ENCODE data around the gene ZNF592.

DNA sequence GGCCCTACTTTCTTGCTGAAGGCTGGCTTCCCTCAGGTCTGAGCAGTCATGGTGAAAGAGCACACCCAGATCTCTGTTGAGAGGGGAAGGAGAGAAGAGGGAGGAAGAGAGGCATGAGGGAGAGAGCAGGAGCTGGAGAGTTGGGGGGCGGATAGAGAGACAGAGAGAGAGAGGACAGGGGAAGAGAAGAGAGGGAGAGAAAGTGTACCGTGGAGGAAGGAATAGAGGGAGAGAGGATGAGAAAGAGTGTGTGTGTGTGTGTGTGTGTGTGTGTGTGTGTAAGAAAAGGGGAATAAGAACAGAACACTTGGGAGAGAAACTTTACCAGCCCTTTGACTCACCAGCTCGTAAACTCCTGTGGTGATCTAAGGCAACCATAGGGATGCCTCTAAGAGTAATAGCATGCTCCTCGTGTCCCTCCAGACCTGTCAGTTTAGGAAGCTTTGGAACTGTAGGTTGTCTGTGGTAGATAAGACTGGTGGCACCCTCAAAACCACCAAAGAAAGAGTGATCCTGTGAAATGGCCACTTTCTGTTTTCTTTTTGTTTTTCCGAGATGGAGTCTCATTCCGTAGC is 18.2 kb downstream of the ZNF592 start:
- TF ChIP-seq POLR2AphosphoS5 (IDR thresholded peaks at IDR 0.05): no peak
- TF ChIP-seq, protein P1, sequence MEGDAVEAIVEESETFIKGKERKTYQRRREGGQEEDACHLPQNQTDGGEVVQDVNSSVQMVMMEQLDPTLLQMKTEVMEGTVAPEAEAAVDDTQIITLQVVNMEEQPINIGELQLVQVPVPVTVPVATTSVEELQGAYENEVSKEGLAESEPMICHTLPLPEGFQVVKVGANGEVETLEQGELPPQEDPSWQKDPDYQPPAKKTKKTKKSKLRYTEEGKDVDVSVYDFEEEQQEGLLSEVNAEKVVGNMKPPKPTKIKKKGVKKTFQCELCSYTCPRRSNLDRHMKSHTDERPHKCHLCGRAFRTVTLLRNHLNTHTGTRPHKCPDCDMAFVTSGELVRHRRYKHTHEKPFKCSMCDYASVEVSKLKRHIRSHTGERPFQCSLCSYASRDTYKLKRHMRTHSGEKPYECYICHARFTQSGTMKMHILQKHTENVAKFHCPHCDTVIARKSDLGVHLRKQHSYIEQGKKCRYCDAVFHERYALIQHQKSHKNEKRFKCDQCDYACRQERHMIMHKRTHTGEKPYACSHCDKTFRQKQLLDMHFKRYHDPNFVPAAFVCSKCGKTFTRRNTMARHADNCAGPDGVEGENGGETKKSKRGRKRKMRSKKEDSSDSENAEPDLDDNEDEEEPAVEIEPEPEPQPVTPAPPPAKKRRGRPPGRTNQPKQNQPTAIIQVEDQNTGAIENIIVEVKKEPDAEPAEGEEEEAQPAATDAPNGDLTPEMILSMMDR (IDR thresholded peaks at IDR 0.05): no peak
- no peak for TF ChIP-seq POLR2A (IDR thresholded peaks at IDR 0.05)

Measured in transverse colon (tissue), 4 donors.